Measurements from ENCODE around the gene SLC35G2.

DNA sequence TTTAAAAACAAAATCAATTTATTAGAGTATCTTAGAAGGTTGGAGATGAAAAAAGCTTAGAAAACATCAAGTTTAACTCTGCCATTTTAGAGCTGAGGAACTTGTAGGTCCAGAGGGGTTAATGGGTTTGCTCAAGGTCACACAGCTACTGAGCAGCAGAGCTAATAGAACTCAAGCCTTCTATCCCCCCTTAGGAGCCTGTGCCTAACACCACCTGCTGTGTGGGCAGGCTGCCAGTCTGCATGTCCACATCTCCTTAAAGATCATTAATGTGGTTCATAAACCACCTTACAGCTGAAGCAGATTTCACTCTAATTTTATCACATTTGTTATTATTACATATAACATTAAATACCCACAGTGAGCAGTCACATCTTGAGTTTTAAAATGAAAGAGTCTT, 14.1 kb upstream of the SLC35G2 start:
- TF ChIP-seq ZNF274 (IDR thresholded peaks at IDR 0.05; ENCODE audit: low read depth, low read length): no peak
- no peak for TF ChIP-seq SUZ12 (IDR thresholded peaks at IDR 0.05; ENCODE audit: extremely low read depth, insufficient read depth, insufficient read length)
- TF ChIP-seq YY1 (IDR thresholded peaks at IDR 0.05; ENCODE audit: insufficient read depth, insufficient read length): no peak

All from NT2/D1 (cell line).